BJ (cell line): ENCODE data around the gene PNKD. TPM values are rescaled to one million over a fixed set of nuclear protein-coding genes. Genes with fewer than 3 reads are reported as not detected.

Experiments used
- CTCF ChIA-PET: fragments of 350-600 bp; formaldehyde crosslinking; extraction: SDS; loops from one replicate; lab custom pipeline; 2021; ENCODE audit warnings: antibody characterized with exemption, inconsistent platforms; lab: Yijun Ruan, JAX
- POLR2A ChIA-PET: fragments of 300-600 bp; sonication (Branson Sonifier 250); formaldehyde crosslinking; extraction: SDS; loops from one replicate; lab custom pipeline; 2021; ENCODE audit warnings: antibody characterized with exemption; lab: Charles Lee
- DNase-seq: peaks from one replicate; pipeline ENCODE4 v3.0.0-alpha.2; 2011; ENCODE audit warnings: low read depth
- H3K27me3 ChIP-seq: 2 replicates; pipeline ENCODE4 v1.6.0; 2011; ENCODE audit warnings: low read length; ENCODE audit not compliant: control insufficient read depth, insufficient read depth
- H3K36me3 ChIP-seq: 2 replicates; pipeline ENCODE4 v1.5.1; 2011; ENCODE audit warnings: low read length; ENCODE audit not compliant: control insufficient read depth, insufficient read depth
- H3K4me3 ChIP-seq: 2 replicates; pipeline ENCODE4 v1.5.1; 2011; ENCODE audit warnings: low read depth, mild to moderate bottlenecking, control low read depth, low read length
- polyA plus RNA-seq: library from polyadenylated mRNA; depleted of rRNA; stranded (reverse); fragments of >200 nt; gene quantifications from 2 replicates; pipeline ENCODE4 v1.2.3, GENCODE V29; 2011
- TF ChIP-seq, protein P1 (sequence below): IDR thresholded peaks from 2 replicates; pipeline ENCODE4 v1.5.1; 2011; ENCODE audit warnings: low read depth, mild to moderate bottlenecking, control low read depth, inconsistent platforms, low read length, moderate library complexity; ENCODE audit not compliant: insufficient read depth

The PNKD gene
- polyA plus RNA-seq, 1 experiment: 54.5 TPM

DNA sequence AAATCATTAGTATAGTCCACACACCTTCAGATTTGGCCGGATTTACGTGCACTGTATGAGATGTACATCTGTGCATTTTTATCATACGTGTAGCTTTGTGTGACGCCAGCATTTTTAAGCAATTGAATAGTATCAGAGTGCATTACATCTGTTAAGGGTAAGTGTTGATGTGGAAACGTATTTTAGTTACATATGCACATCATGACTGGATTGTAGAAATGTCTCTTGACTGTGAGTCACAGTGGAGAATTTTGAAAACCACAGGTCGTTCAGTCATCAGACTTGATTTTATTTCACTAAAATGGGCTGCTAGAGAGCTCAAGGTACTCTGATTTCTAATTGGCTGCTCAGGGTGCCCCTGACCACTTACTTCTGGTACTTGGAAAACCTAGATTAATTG, 14.9 kb upstream of the PNKD start:
- Histone ChIP-seq H3K27me3 (no peaks in the 10 kb centered on the region), H3K36me3 (peaks cover 20% of the 10 kb centered on the region), H3K4me3 (no peak overlapping the region)
- DNase-seq: no peak
- POLR2A ChIA-PET: interaction anchor here (0.5 kb wide), 1 partner anchor 141 kb away, joined by 3 read pairs; no protein-coding TSS in a partner anchor
- TF ChIP-seq, protein P1, sequence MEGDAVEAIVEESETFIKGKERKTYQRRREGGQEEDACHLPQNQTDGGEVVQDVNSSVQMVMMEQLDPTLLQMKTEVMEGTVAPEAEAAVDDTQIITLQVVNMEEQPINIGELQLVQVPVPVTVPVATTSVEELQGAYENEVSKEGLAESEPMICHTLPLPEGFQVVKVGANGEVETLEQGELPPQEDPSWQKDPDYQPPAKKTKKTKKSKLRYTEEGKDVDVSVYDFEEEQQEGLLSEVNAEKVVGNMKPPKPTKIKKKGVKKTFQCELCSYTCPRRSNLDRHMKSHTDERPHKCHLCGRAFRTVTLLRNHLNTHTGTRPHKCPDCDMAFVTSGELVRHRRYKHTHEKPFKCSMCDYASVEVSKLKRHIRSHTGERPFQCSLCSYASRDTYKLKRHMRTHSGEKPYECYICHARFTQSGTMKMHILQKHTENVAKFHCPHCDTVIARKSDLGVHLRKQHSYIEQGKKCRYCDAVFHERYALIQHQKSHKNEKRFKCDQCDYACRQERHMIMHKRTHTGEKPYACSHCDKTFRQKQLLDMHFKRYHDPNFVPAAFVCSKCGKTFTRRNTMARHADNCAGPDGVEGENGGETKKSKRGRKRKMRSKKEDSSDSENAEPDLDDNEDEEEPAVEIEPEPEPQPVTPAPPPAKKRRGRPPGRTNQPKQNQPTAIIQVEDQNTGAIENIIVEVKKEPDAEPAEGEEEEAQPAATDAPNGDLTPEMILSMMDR: no peak
- CTCF ChIA-PET: interaction anchor here (0.5 to 1.8 kb wide), 5 partner anchors 8 to 470 kb away, joined by 3 to 5 read pairs (median 3); partner anchors contain the start of genes AAMP and PNKD

DNA sequence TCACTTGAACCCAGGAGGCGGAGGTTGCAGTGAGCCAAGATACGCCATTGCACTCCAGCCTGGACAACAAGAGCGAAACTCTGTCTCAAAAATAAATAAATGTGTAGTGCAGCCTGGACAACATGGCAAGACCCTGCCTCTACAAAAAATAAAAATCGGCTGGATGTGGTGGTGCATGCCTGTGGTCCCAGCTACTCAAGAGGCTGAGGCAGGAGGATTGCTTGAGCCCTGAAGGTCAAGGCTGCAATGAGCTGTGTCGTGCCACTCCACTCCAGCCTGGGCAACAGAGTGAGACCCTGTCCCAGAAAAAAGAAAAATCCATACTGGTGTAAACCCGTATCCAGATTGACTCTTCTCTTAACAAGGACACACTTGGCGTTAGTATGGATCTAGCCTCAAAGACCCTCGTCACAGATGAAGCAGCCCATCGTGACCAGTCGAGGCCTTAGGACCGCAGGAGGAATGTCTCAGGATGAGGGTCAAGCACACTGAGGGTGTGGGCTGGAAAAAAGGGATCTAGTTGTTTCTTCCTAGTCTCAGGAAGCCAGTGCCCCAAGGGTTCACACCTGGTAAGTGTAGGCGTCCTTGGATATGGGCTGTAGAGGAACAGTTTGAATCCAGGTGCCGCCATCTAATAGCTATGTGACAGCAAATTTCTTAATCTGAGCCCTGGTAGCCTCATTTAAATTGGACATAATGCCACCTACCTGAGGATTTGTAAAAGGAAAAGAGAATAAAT, 13.5 kb upstream of the PNKD start:
- no peak for DNase-seq
- Histone ChIP-seq H3K36me3 (peaks cover 16% of the 10 kb centered on the region), H3K4me3 (no peak overlapping the region), H3K27me3 (no peaks in the 10 kb centered on the region)
- TF ChIP-seq, protein P1: no peak
- CTCF ChIA-PET: interaction anchor here (0.6 to 1.8 kb wide), 12 partner anchors 8 to 74 kb away, joined by 3 to 12 read pairs (median 4); partner anchors contain the start of genes AAMP and PNKD
- POLR2A ChIA-PET: no interaction called here

DNA sequence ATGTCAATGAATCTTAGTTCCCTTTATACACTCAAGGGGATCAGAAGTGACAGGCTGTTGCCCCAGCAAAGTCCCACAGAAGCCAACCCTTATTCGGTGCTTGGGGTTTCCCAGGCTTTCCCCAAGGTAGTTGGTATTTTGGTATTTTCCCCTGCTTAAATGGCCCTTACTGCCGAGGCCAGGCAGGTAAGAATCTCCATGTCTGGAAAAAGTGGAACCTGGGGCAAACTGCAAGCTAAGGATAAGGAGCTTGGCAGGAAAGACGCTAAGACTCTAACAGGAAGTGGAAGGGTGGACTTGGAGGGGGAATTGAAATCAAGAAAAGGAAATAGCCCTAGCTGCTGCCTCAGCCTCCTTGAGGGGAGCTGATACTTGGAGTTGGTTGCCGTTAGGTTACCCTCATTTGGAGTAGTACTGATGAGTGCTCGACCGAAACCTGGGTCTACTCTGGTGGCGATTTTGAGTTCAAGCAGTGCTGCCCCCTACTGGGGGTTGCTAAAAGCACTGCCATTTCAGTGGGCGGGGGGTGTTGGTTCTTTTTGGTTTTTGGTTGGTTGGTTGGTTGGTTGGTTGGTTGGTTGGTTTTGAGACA, 12.8 kb upstream of the PNKD start:
- DNase-seq: no peak
- peaks cover 12% of the 10 kb centered on the region for H3K36me3 ChIP-seq
- TF ChIP-seq, protein P1: peak; percentile 67
- CTCF ChIA-PET: interaction anchor here (0.6 to 1.6 kb wide), 10 partner anchors 9 to 75 kb away, joined by 3 to 12 read pairs (median 4); no protein-coding TSS in a partner anchor
- H3K27me3 ChIP-seq: no peaks in the 10 kb centered on the region
- H3K4me3 ChIP-seq: no peak overlapping the region
- POLR2A ChIA-PET: no interaction called here

DNA sequence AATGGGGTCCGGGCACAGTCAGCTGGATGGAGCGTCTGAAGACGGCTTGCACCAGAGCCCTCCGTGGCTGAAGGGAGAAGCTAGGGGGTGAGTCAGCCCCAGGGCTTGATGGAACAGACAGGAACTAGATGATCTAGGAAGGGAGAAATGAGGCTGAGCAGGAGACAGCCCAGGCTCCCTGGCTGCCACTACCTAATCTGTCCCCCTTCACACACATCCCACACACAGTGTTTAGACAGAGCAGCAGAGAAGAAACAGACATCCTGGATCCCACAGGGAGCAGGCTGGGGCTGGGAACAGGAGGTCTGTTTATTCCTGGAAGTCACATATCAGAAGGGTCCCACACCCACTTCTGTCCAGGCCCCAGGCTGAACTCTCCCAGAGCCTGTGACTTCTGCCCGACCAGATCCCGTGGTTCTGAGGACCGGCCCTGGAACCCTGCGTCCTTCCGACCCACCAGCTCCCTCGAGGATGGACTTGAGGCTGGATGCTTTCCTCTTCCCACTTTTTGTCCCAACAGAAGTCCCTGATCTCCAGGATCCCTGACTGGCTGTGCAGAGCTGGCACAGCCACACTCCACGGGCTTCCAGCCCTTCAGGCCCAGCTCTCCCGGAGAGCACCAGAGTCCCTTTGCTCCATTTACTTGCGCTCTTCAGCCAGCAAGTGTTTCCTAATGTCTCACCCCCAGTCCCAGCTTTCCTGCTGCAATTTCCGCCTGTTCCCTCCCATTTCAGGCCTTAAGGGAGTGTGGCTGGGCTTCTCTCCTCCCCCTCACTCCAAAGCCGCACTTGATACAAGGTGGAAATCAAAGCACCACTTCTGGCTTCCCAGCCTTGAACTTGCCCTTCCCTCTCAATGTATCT, 11.0 kb upstream of the PNKD start:
- ChIA-PET CTCF (interaction anchor here (0.5 to 1.9 kb wide), 9 partner anchors 9 to 552 kb away, joined by 3 to 8 read pairs (median 3); partner anchors contain the start of genes CATIP and PNKD), POLR2A (interaction anchor here (0.5 kb wide), 1 partner anchor 11 kb away, joined by 3 read pairs; the partner anchor contains the start of gene PNKD)
- Histone ChIP-seq H3K36me3 (peaks cover 11% of the 10 kb centered on the region), H3K4me3 (no peak overlapping the region), H3K27me3 (no peaks in the 10 kb centered on the region)
- DNase-seq: no peak
- TF ChIP-seq, protein P1: no peak
